HL-60 (cell line): ENCODE results near the gene TMOD2.

Source experiments
- CTCF ChIP-seq: IDR thresholded peaks from one replicate; pipeline ENCODE4 v1.5.1; 2011; ENCODE audit warnings: low read length, control low read depth, inconsistent platforms; ENCODE audit not compliant: insufficient read depth
- POLR2AphosphoS5 ChIP-seq: IDR thresholded peaks from 2 replicates; pipeline ENCODE4 v1.6.1; 2012; ENCODE audit warnings: low read depth
- REST ChIP-seq: IDR thresholded peaks from 2 replicates; pipeline ENCODE4 v1.6.1; 2012; ENCODE audit warnings: low read depth; ENCODE audit not compliant: insufficient replicate concordance
- SPI1 ChIP-seq: IDR thresholded peaks from 2 replicates; pipeline ENCODE4 v1.6.1; 2012; ENCODE audit warnings: low read depth, mild to moderate bottlenecking, borderline replicate concordance

- TF ChIP-seq CTCF: no peak
- TF ChIP-seq POLR2AphosphoS5: no peak
- TF ChIP-seq REST: no peak
- no peak for TF ChIP-seq SPI1
These were observed 2.1 kb upstream of the TMOD2 start for GRCh38 chr15:51749307-51749706.
